C1 segment of cervical spinal cord (tissue), 14 donors: Measurements from ENCODE around the gene ANKRD29.
A peak's percentile ranks its signal among the peaks of the same experiment; 100 is the strongest.

Source experiments
- DNase-seq, 14 donors: peaks; one replicate each; lab custom pipeline; 2025; lab: John Stamatoyannopoulos, UW

The ANKRD29 gene

GRCh38 chr18:23662309-23663263 is at the start of gene ANKRD29:
Gene ANKRD29, minus strand, starts transcription at chr18:23662911. Its CDS starts 181 bp downstream, at chr18:23662730.
- peak in 4 of 14 donors; percentile 1 to 26 (median 4) for DNase-seq

- DNase-seq, result no peak
Measured at GRCh38 chr18:23712445-23712844, 49.7 kb upstream of the ANKRD29 start.

- no peak for DNase-seq
Measured at GRCh38 chr18:23711426-23711825, 48.7 kb upstream of the ANKRD29 start.

- no peak for DNase-seq
Measured at GRCh38 chr18:23710946-23711345, 48.2 kb upstream of the ANKRD29 start.

- no peak for DNase-seq
Measured at GRCh38 chr18:23710068-23710527, 47.4 kb upstream of the ANKRD29 start.

GRCh38 chr18:23706971-23707640 is 44.4 kb upstream of the ANKRD29 start:
- DNase-seq, result no peak

- no peak for DNase-seq
Measured at GRCh38 chr18:23704806-23705205, 42.1 kb upstream of the ANKRD29 start.

GRCh38 chr18:23703987-23704384 is 41.3 kb upstream of the ANKRD29 start:
- DNase-seq, result no peak

GRCh38 chr18:23703057-23703986 is 40.6 kb upstream of the ANKRD29 start:
- DNase-seq, result no peak

GRCh38 chr18:23702606-23703005 is 39.9 kb upstream of the ANKRD29 start:
- DNase-seq, result no peak

- DNase-seq, result no peak
Measured at GRCh38 chr18:23701544-23702064, 38.9 kb upstream of the ANKRD29 start.

- DNase-seq, result no peak
Measured at GRCh38 chr18:23701017-23701416, 38.3 kb upstream of the ANKRD29 start.

- no peak for DNase-seq
Measured at GRCh38 chr18:23694637-23695430, 32.1 kb upstream of the ANKRD29 start.

GRCh38 chr18:23693846-23694245 is 31.1 kb upstream of the ANKRD29 start:
- no peak for DNase-seq

GRCh38 chr18:23690505-23691068 is 27.9 kb upstream of the ANKRD29 start:
- no peak for DNase-seq

- DNase-seq, result peak in 1 of 14 donors; percentile 1
Measured at GRCh38 chr18:23689616-23690504, 27.1 kb upstream of the ANKRD29 start.

- peak in 4 of 14 donors; percentile 1 to 10 (median 4) for DNase-seq
Measured at GRCh38 chr18:23689031-23689615, 26.4 kb upstream of the ANKRD29 start, which contains the start of gene LAMA3. Gene LAMA3, plus strand, starts transcription at chr18:23689453. Its CDS starts 231 bp downstream, at chr18:23689684.

GRCh38 chr18:23688528-23688927 is 25.8 kb upstream of the ANKRD29 start:
- no peak for DNase-seq
